B cell (primary cell): ENCODE data around the gene RAP1A.

ENCODE experiments used
- EZH2 ChIP-seq: IDR thresholded peaks from 2 replicates; pipeline ENCODE4 v1.6.1; 2012; ENCODE audit warnings: borderline replicate concordance, low read depth, mild to moderate bottlenecking, moderate library complexity, low read length; ENCODE audit not compliant: insufficient read depth, poor library complexity, severe bottlenecking
- TF ChIP-seq, protein P1 (sequence below): fragments of 200-600 bp; IDR thresholded peaks from one replicate; pipeline ENCODE4 v1.8.0; 2022; ENCODE audit warnings: antibody characterized with exemption, mild to moderate bottlenecking

DNA sequence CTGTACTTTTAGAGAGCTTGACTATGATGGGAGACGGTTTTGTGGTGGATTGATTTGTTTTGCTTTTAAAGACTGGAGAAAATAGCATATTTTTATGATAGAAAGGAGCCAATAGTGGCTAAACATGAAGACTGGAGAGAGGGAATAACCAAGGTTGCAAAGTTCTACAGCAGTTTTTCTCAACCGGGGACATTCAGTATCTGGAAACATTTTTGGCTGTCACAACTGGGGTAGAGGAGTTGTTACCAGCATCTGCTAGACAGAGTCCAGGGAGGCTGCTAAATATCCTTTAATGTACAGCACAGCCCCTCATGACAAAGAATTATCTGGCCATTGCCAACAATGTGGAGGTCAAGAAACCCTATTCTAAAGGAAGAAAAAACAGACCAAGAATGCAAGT lies 38.4 kb upstream of the RAP1A start:
- TF ChIP-seq, protein P1, sequence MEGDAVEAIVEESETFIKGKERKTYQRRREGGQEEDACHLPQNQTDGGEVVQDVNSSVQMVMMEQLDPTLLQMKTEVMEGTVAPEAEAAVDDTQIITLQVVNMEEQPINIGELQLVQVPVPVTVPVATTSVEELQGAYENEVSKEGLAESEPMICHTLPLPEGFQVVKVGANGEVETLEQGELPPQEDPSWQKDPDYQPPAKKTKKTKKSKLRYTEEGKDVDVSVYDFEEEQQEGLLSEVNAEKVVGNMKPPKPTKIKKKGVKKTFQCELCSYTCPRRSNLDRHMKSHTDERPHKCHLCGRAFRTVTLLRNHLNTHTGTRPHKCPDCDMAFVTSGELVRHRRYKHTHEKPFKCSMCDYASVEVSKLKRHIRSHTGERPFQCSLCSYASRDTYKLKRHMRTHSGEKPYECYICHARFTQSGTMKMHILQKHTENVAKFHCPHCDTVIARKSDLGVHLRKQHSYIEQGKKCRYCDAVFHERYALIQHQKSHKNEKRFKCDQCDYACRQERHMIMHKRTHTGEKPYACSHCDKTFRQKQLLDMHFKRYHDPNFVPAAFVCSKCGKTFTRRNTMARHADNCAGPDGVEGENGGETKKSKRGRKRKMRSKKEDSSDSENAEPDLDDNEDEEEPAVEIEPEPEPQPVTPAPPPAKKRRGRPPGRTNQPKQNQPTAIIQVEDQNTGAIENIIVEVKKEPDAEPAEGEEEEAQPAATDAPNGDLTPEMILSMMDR = no peak
- no peak for TF ChIP-seq EZH2
